Endothelial cell of umbilical vein (primary cell): ENCODE results near the gene DNAH6. TPM values are rescaled to one million over a fixed set of nuclear protein-coding genes. Genes with fewer than 3 reads are reported as not detected.

ENCODE experiments used
- BruUV-seq: library from RNA; stranded (reverse); fragments of 400-500 nt; replicated peaks from 2 replicates; lab custom pipeline; 2021; lab: Mats Ljungman, UMichigan
- CTCF ChIA-PET: fragments of 300-600, 350-600 bp; sonication (Branson Sonifier 250); formaldehyde crosslinking; loops from one replicate; lab custom pipeline; 2021; ENCODE audit warnings: antibody characterized with exemption, inconsistent platforms; lab: Charles Lee
- POLR2A ChIA-PET: fragments of 300-600, 350-600 bp; sonication (Branson Sonifier 250); formaldehyde crosslinking; loops from one replicate; lab custom pipeline; 2021; ENCODE audit warnings: antibody characterized with exemption, inconsistent platforms; lab: Charles Lee
- DNase-seq: peaks from one replicate; pipeline ENCODE4 v3.0.0-alpha.2; 2011; ENCODE audit warnings: low read depth, low spot score
- FAIRE-seq: peaks from 2 replicates; lab custom pipeline; 2011; peaks lifted over from hg19 to GRCh38; lab: Jason Lieb, UNC
- H2AFZ ChIP-seq: 2 replicates; pipeline ENCODE4 v1.6.0; 2012; ENCODE audit warnings: low read depth, low read length, control low read depth, inconsistent platforms
- H3K27ac ChIP-seq: 2 replicates; pipeline ENCODE4 v1.5.1; 2011; ENCODE audit warnings: low read depth, mild to moderate bottlenecking, control low read depth, low read length, moderate library complexity; ENCODE audit not compliant: insufficient read depth
- H3K27me3 ChIP-seq, 2 experiments: 2 replicates each; pipeline versions ENCODE4 v1.6.0 to v1.6.1; 2011; ENCODE audit warnings: low read length in 2 of 2, mixed read lengths in 1 of 2; ENCODE audit not compliant: control insufficient read depth in 2 of 2, insufficient read depth in 2 of 2
- H3K36me3 ChIP-seq, 2 experiments: 2 replicates in 1 of 2; 3 replicates in 1 of 2; pipeline ENCODE4 v1.5.1; 2011; ENCODE audit warnings: low read length in 2 of 2, mild to moderate bottlenecking in 1 of 2, moderate library complexity in 1 of 2; ENCODE audit not compliant: control insufficient read depth in 2 of 2, insufficient read depth in 2 of 2; ENCODE audit errors: extremely low read depth in 1 of 2
- H3K4me1 ChIP-seq: 3 replicates; pipeline ENCODE4 v1.5.1; 2011; ENCODE audit warnings: mild to moderate bottlenecking, low read length; ENCODE audit not compliant: control insufficient read depth, insufficient read depth; ENCODE audit errors: extremely low read depth
- H3K4me2 ChIP-seq: 2 replicates; pipeline ENCODE4 v1.6.1; 2011; ENCODE audit warnings: low read length, control low read depth, mixed read lengths; ENCODE audit not compliant: insufficient read depth
- H3K4me3 ChIP-seq, 3 experiments: fragments of 200-600 bp in 1 of 3; sonication (generic), shearing (Covaris generic) in 1 of 3; replicated peaks in 1 of 3; 2 replicates each; pipeline ENCODE4 v1.5.1; 2011 to 2016; ENCODE audit warnings: control low read depth in 3 of 3, low read length in 3 of 3, mild to moderate bottlenecking in 2 of 3, inconsistent platforms in 1 of 3, low read depth in 1 of 3, moderate library complexity in 1 of 3; ENCODE audit not compliant: insufficient read depth in 1 of 3
- H3K79me2 ChIP-seq: 2 replicates; pipeline ENCODE4 v1.6.0; 2012; ENCODE audit warnings: low read length, inconsistent platforms; ENCODE audit not compliant: control insufficient read depth, insufficient read depth
- H3K9ac ChIP-seq: replicated peaks from 2 replicates; pipeline ENCODE3; 2011; ENCODE audit warnings: low read length, control low read depth; ENCODE audit not compliant: insufficient read depth; ENCODE audit errors: extremely low read depth
- H3K9me1 ChIP-seq: replicated peaks from 3 replicates; pipeline ENCODE4 v1.6.0; 2011; ENCODE audit warnings: mild to moderate bottlenecking, low read length; ENCODE audit not compliant: control insufficient read depth, insufficient read depth; ENCODE audit errors: extremely low read depth
- H3K9me3 ChIP-seq: replicated peaks from 2 replicates; pipeline ENCODE4 v1.5.1; 2012; ENCODE audit warnings: low read length, inconsistent platforms; ENCODE audit not compliant: control insufficient read depth, insufficient read depth
- H4K20me1 ChIP-seq: replicated peaks from 2 replicates; pipeline ENCODE3; 2011; ENCODE audit warnings: mild to moderate bottlenecking, low read length; ENCODE audit not compliant: control insufficient read depth, insufficient read depth; ENCODE audit errors: extremely low read depth
- EZH2 ChIP-seq: IDR thresholded peaks from 2 replicates; pipeline ENCODE4 v1.6.1; 2012; ENCODE audit warnings: borderline replicate concordance, low read depth, mild to moderate bottlenecking, moderate library complexity, low read length, inconsistent platforms; ENCODE audit not compliant: severe bottlenecking
- FOS ChIP-seq: IDR thresholded peaks from 2 replicates; pipeline ENCODE4 v1.6.1; 2011; ENCODE audit warnings: mild to moderate bottlenecking, low read length, moderate library complexity, borderline replicate concordance; ENCODE audit not compliant: insufficient read depth
- GATA2 ChIP-seq: IDR thresholded peaks from 2 replicates; pipeline ENCODE4 v1.7.0; 2011; ENCODE audit warnings: low read depth, mild to moderate bottlenecking, moderate library complexity, mixed read lengths, low read length; ENCODE audit not compliant: insufficient read length, insufficient read depth
- JUN ChIP-seq: IDR thresholded peaks from 2 replicates; pipeline ENCODE4 v1.6.1; 2011; ENCODE audit warnings: borderline replicate concordance, low read depth; ENCODE audit not compliant: insufficient read length, insufficient read depth
- MYC ChIP-seq: IDR thresholded peaks from one replicate; pipeline ENCODE4 v1.6.1; 2011; ENCODE audit warnings: mild to moderate bottlenecking, low read depth, low read length
- POLR2A ChIP-seq: IDR thresholded peaks from 2 replicates; pipeline ENCODE4 v1.6.1; 2012; ENCODE audit warnings: low read depth, mild to moderate bottlenecking, control low read depth, low read length
- POLR2AphosphoS5 ChIP-seq: IDR thresholded peaks from 2 replicates; pipeline ENCODE4 v1.6.1; 2012; ENCODE audit warnings: low read depth, mild to moderate bottlenecking, control low read depth, low read length, moderate library complexity; ENCODE audit not compliant: insufficient read depth
- dilution Hi-C: fragments of 300-500 bp; cut with MboI; formaldehyde crosslinking; loops from one replicate; pipeline ENCODE4 v1.15.0; 2019; ENCODE audit warnings: low sequenced_read_pairs; ENCODE audit not compliant: extremely low pct_ligation_motif_present
- intact Hi-C: fragments of 100-400 bp; cut with micrococcal nuclease; formaldehyde crosslinking; loops from one replicate; pipeline ENCODE4 v1.10.0; 2022
- polyA plus RNA-seq, 4 experiments: library from polyadenylated mRNA; depleted of rRNA in 3 of 4; stranded (reverse) in 3 of 4; unstranded in 1 of 4; fragments of >200 nt; gene quantifications; 2 replicates each; pipeline versions ENCODE4 v1.2.1 to v1.2.3, GENCODE V29; 2011 to 2012; ENCODE audit warnings: missing spikeins in 1 of 4
- total RNA-seq: library from RNA; stranded (reverse); gene quantifications from 2 replicates; pipeline ENCODE4 v1.2.3, GENCODE V29; 2021
- TF ChIP-seq, protein P1 (sequence below), 2 donors: IDR thresholded peaks; 1 replicate in 1 of 2; 2 replicates in 1 of 2; pipeline ENCODE4 v1.5.1; 2011; ENCODE audit warnings: low read length in 2 of 2, mild to moderate bottlenecking in 2 of 2, moderate library complexity in 2 of 2, control low read depth in 1 of 2, inconsistent platforms in 1 of 2, low read depth in 1 of 2; ENCODE audit not compliant: insufficient read depth in 1 of 2; ENCODE audit errors: extremely low read depth in 1 of 2
- TF ChIP-seq, protein P2 (sequence below): IDR thresholded peaks from 2 replicates; pipeline ENCODE4 v1.6.1; 2011; ENCODE audit not compliant: insufficient read depth, insufficient read length

The DNAH6 gene
- total and polyA plus RNA-seq, 2 donors (not counting 3 experiments of a cell fraction or from before 2014, with no cell fraction given), result 0.24 TPM; not detected in 1

DNA sequence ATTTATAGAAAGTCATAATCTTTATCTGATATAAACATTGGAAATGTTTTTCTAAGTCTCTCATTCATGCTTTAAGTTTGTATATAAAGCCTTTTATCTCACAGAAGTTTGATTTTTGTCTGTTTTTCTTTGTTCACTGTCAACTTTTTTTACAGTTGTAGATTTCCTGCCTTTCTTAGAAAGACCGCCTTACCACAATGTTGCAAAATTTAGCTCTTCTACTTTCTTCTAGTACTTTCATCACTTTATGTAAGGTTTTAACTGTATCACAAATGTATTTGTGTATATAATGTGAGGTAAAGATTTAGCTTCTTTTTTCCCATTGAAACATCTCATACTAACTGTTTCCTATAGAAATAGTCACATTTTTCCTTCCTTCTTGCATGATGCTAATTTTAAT lies 136.1 kb downstream of the DNAH6 start:
- TF ChIP-seq JUN (no peak), GATA2 (no peak), FOS (no peak), EZH2 (no peak), POLR2A (no peak), POLR2AphosphoS5 (no peak), MYC (no peak)
- TF ChIP-seq, protein P1, sequence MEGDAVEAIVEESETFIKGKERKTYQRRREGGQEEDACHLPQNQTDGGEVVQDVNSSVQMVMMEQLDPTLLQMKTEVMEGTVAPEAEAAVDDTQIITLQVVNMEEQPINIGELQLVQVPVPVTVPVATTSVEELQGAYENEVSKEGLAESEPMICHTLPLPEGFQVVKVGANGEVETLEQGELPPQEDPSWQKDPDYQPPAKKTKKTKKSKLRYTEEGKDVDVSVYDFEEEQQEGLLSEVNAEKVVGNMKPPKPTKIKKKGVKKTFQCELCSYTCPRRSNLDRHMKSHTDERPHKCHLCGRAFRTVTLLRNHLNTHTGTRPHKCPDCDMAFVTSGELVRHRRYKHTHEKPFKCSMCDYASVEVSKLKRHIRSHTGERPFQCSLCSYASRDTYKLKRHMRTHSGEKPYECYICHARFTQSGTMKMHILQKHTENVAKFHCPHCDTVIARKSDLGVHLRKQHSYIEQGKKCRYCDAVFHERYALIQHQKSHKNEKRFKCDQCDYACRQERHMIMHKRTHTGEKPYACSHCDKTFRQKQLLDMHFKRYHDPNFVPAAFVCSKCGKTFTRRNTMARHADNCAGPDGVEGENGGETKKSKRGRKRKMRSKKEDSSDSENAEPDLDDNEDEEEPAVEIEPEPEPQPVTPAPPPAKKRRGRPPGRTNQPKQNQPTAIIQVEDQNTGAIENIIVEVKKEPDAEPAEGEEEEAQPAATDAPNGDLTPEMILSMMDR (IDR thresholded peaks at IDR 0.05; ENCODE audit: extremely low read depth in 1 of 2, insufficient read depth in 1 of 2, low read depth in 1 of 2, low read length in 2 of 2), result no peak
- TF ChIP-seq, protein P2, sequence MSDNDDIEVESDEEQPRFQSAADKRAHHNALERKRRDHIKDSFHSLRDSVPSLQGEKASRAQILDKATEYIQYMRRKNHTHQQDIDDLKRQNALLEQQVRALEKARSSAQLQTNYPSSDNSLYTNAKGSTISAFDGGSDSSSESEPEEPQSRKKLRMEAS, result no peak
- intact Hi-C loops, result no loop called here
- dilution Hi-C loops, result no loop called here

More for the DNA sequence above, 136.1 kb downstream of the DNAH6 start:
- no peak for FAIRE-seq
- Histone ChIP-seq H3K9me3 (no peaks in the 10 kb centered on the region), H3K27ac (no peak overlapping the region), H3K79me2 (no peaks in the 10 kb centered on the region), H3K36me3 (no peaks in the 10 kb centered on the region), H3K4me3 (no peak overlapping the region), H3K9me1 (no peaks in the 10 kb centered on the region), H4K20me1 (no peaks in the 10 kb centered on the region), H3K4me2 (no peak overlapping the region), H2AFZ (no peak overlapping the region), H3K4me1 (no peaks in the 10 kb centered on the region), H3K27me3 (peaks cover 4 to 13% of the 10 kb centered on the region in 2 experiments), H3K9ac (no peak overlapping the region)
- BruUV-seq, result no TSS peak
- DNase-seq, result no peak
- POLR2A ChIA-PET, result no interaction called here
- CTCF ChIA-PET, result no interaction called here
